Measurements from ENCODE around the gene SH3TC1. TPM values are rescaled to one million over a fixed set of nuclear protein-coding genes. Genes with fewer than 3 reads are reported as not detected.

SH3TC1 gene
- total RNA-seq, 2 experiments from 2014 or later, result 119 to 127 TPM

GRCh38 chr4:8236106-8236919 is 37.2 kb downstream of the SH3TC1 start:
- H3K4me1 ChIP-seq (ENCODE audit: insufficient read depth, low read length), result peaks cover 11% of the 10 kb centered on the region
- Mint-ChIP-seq H3K27me3 (no peaks in the 10 kb centered on the region), H3K27ac (no peak overlapping the region), H3K9me3 (peaks cover 2% of the 10 kb centered on the region), H3K4me3 (no peak overlapping the region), H3K36me3 (ENCODE audit: low read depth) (peaks cover 17% of the 10 kb centered on the region), H3K4me1 (ENCODE audit: low read depth) (no peaks in the 10 kb centered on the region)
- no peak overlapping the region for H3K27ac ChIP-seq (ENCODE audit: low read depth in 1 of 2, low read length in 2 of 2)
- no peak overlapping the region for H3K4me3 ChIP-seq (ENCODE audit: low read length)
- ChIA-PET POLR2A (no interaction called here), CTCF (no interaction called here)
- H3K27me3 ChIP-seq (ENCODE audit: control insufficient read depth in 1 of 2, insufficient read depth in 2 of 2, low read length in 2 of 2), result no peaks in the 10 kb centered on the region
- peaks cover 56% of the 10 kb centered on the region for H3K36me3 ChIP-seq (ENCODE audit: insufficient read depth, low read length)
- ATAC-seq (ENCODE audit: poor library complexity) (no peak), DNase-seq (no peak)
- TF ChIP-seq CTCF (IDR thresholded peaks at IDR 0.05), result no peak
- no peaks in the 10 kb centered on the region for H3K9me3 ChIP-seq (ENCODE audit: control insufficient read depth in 1 of 2, insufficient read depth in 1 of 2, low read length in 2 of 2)
- intact Hi-C loops (cut with DNase I, micrococcal nuclease), result no loop called here

GRCh38 chr4:8236920-8237195 is 37.8 kb downstream of the SH3TC1 start:
- H3K4me3 Mint-ChIP-seq, result no peak overlapping the region
- POLR2A ChIA-PET, result no interaction called here
- CTCF ChIA-PET, result no interaction called here
- intact Hi-C loops (cut with DNase I, micrococcal nuclease), result no loop called here
- peaks cover 2% of the 10 kb centered on the region for H3K9me3 Mint-ChIP-seq
- DNase-seq, result no peak
- Histone ChIP-seq H3K27ac (ENCODE audit: low read depth in 1 of 2, low read length in 2 of 2) (no peak overlapping the region), H3K9me3 (ENCODE audit: control insufficient read depth in 1 of 2, insufficient read depth in 1 of 2, low read length in 2 of 2) (no peaks in the 10 kb centered on the region), H3K4me3 (ENCODE audit: low read length) (no peak overlapping the region), H3K36me3 (ENCODE audit: insufficient read depth, low read length) (peaks cover 56% of the 10 kb centered on the region), H3K4me1 (ENCODE audit: insufficient read depth, low read length) (peaks cover 14% of the 10 kb centered on the region), H3K27me3 (ENCODE audit: control insufficient read depth in 1 of 2, insufficient read depth in 2 of 2, low read length in 2 of 2) (no peaks in the 10 kb centered on the region)
- H3K27me3 Mint-ChIP-seq, result no peaks in the 10 kb centered on the region
- no peak for ATAC-seq (ENCODE audit: poor library complexity)
- peaks cover 20% of the 10 kb centered on the region for H3K36me3 Mint-ChIP-seq (ENCODE audit: low read depth)
- no peaks in the 10 kb centered on the region for H3K4me1 Mint-ChIP-seq (ENCODE audit: low read depth)
- TF ChIP-seq CTCF (IDR thresholded peaks at IDR 0.05), result no peak
- no peak overlapping the region for H3K27ac Mint-ChIP-seq

- intact Hi-C loops (cut with DNase I, micrococcal nuclease), result no loop called here
- no peak overlapping the region for H3K27ac ChIP-seq (ENCODE audit: low read depth in 1 of 2, low read length in 2 of 2)
Measured at GRCh38 chr4:8237256-8237989, 38.3 kb downstream of the SH3TC1 start.

More at GRCh38 chr4:8237256-8237989, 38.3 kb downstream of the SH3TC1 start:
- peaks cover 20% of the 10 kb centered on the region for H3K4me1 ChIP-seq (ENCODE audit: insufficient read depth, low read length)
- ChIA-PET CTCF (interaction anchor here (1.0 kb wide), 1 partner anchor 61 kb away, joined by 3 read pairs; no protein-coding TSS in a partner anchor), POLR2A (interaction anchor here (1.0 kb wide), 1 partner anchor 8 kb away, joined by 4 read pairs; no protein-coding TSS in a partner anchor)
- Mint-ChIP-seq H3K27ac (no peak overlapping the region), H3K4me1 (ENCODE audit: low read depth) (no peaks in the 10 kb centered on the region), H3K4me3 (no peak overlapping the region), H3K36me3 (ENCODE audit: low read depth) (peaks cover 22% of the 10 kb centered on the region), H3K27me3 (no peaks in the 10 kb centered on the region), H3K9me3 (peaks cover 2% of the 10 kb centered on the region)
- DNase-seq (peak in 1 of 14 experiments; percentile 2), ATAC-seq (ENCODE audit: poor library complexity) (no peak)
- H3K9me3 ChIP-seq (ENCODE audit: control insufficient read depth in 1 of 2, insufficient read depth in 1 of 2, low read length in 2 of 2), result no peaks in the 10 kb centered on the region
- H3K27me3 ChIP-seq (ENCODE audit: control insufficient read depth in 1 of 2, insufficient read depth in 2 of 2, low read length in 2 of 2), result no peaks in the 10 kb centered on the region
- H3K36me3 ChIP-seq (ENCODE audit: insufficient read depth, low read length), result peaks cover 53% of the 10 kb centered on the region
- no peak for TF ChIP-seq CTCF (IDR thresholded peaks at IDR 0.05)
- no peak overlapping the region for H3K4me3 ChIP-seq (ENCODE audit: low read length)

All from CD4-positive, alpha-beta T cell (primary cell).